ENCODE measurements around the gene LRRC3B.

The LRRC3B gene

GRCh38 chr3:26627080-26627479 is 4.5 kb downstream of the LRRC3B start:
- Histone ChIP-seq H3K4me1 (ENCODE audit: control insufficient read depth, insufficient read depth, low read length) (no peaks in the 10 kb centered on the region), H3K27ac (ENCODE audit: extremely low read depth, low read depth, low read length) (no peak overlapping the region), H3K36me3 (ENCODE audit: control insufficient read depth in 2 of 2, insufficient read depth in 1 of 2, low read length in 2 of 2) (no peaks in the 10 kb centered on the region), H3K4me3 (ENCODE audit: low read depth, low read length) (no peak overlapping the region), H3K9me3 (ENCODE audit: control insufficient read depth, insufficient read depth, low read depth, low read length) (no peaks in the 10 kb centered on the region)
- TF ChIP-seq ZNF174 (tag by site-specific recombination; IDR thresholded peaks at IDR 0.05) (no peak), TCF7L2 (IDR thresholded peaks at IDR 0.05; ENCODE audit: borderline replicate concordance, low read depth, low read length) (no peak), PRDM6 (tag by site-specific recombination; IDR thresholded peaks at IDR 0.05) (no peak), ZNF654 (tag by site-specific recombination; IDR thresholded peaks at IDR 0.05; ENCODE audit: low read depth) (no peak), ZNF133 (tag by site-specific recombination; IDR thresholded peaks at IDR 0.05) (no peak), GLIS1 (tag by site-specific recombination; IDR thresholded peaks at IDR 0.05) (no peak), SALL2 (tag by site-specific recombination; IDR thresholded peaks at IDR 0.05; ENCODE audit: borderline replicate concordance) (no peak), SCRT1 (tag by site-specific recombination; IDR thresholded peaks at IDR 0.05; ENCODE audit: borderline replicate concordance) (no peak), ZNF488 (tag by site-specific recombination; IDR thresholded peaks at IDR 0.05) (no peak)
- POLR2A ChIA-PET = no interaction called here
- CTCF ChIA-PET = no interaction called here

GRCh38 chr3:26628915-26629314 is 6.3 kb downstream of the LRRC3B start:
- no peak overlapping the region for H3K27ac ChIP-seq (ENCODE audit: extremely low read depth, low read depth, low read length)
- H3K4me1 ChIP-seq (ENCODE audit: control insufficient read depth, insufficient read depth, low read length) = no peaks in the 10 kb centered on the region
- no peak overlapping the region for H3K4me3 ChIP-seq (ENCODE audit: low read depth, low read length)
- TF ChIP-seq ZNF19 (tag by site-specific recombination; IDR thresholded peaks at IDR 0.05; ENCODE audit: low read depth) = no peak
- TF ChIP-seq ZNF639 (tag by site-specific recombination; IDR thresholded peaks at IDR 0.05) = no peak
- TF ChIP-seq ZNF324 (tag by site-specific recombination; IDR thresholded peaks at IDR 0.05) = no peak
- no peak for TF ChIP-seq TCF7L2 (IDR thresholded peaks at IDR 0.05; ENCODE audit: borderline replicate concordance, low read depth, low read length)
- H3K36me3 ChIP-seq (ENCODE audit: control insufficient read depth in 2 of 2, insufficient read depth in 1 of 2, low read length in 2 of 2) = no peaks in the 10 kb centered on the region
- no peaks in the 10 kb centered on the region for H3K9me3 ChIP-seq (ENCODE audit: control insufficient read depth, insufficient read depth, low read depth, low read length)
- CTCF ChIA-PET = interaction anchor here (0.6 kb wide), 1 partner anchor 122 kb away, joined by 4 read pairs; no protein-coding TSS in a partner anchor
- POLR2A ChIA-PET = no interaction called here

- Histone ChIP-seq H3K4me1 (ENCODE audit: control insufficient read depth, insufficient read depth, low read length) (no peaks in the 10 kb centered on the region), H3K36me3 (ENCODE audit: control insufficient read depth in 2 of 2, insufficient read depth in 1 of 2, low read length in 2 of 2) (no peaks in the 10 kb centered on the region), H3K27ac (ENCODE audit: extremely low read depth, low read depth, low read length) (no peak overlapping the region), H3K4me3 (ENCODE audit: low read depth, low read length) (no peak overlapping the region), H3K9me3 (ENCODE audit: control insufficient read depth, insufficient read depth, low read depth, low read length) (no peaks in the 10 kb centered on the region)
- no peak for TF ChIP-seq ZNF433 (tag by site-specific recombination; IDR thresholded peaks at IDR 0.05; ENCODE audit: low read depth)
- no peak for TF ChIP-seq ZBTB21 (tag by site-specific recombination; IDR thresholded peaks at IDR 0.05)
- no peak for TF ChIP-seq ZNF558 (tag by site-specific recombination; IDR thresholded peaks at IDR 0.05)
- TF ChIP-seq ZNF114 (tag by site-specific recombination; IDR thresholded peaks at IDR 0.05) = no peak
- no peak for TF ChIP-seq ZNF624 (tag by site-specific recombination; IDR thresholded peaks at IDR 0.05)
- no peak for TF ChIP-seq ZBTB1 (tag by site-specific recombination; IDR thresholded peaks at IDR 0.05)
- no peak for TF ChIP-seq ZNF362 (tag by site-specific recombination; IDR thresholded peaks at IDR 0.05)
- TF ChIP-seq ZNF701 (tag by site-specific recombination; IDR thresholded peaks at IDR 0.05) = no peak
- no peak for TF ChIP-seq ZNF335 (tag by site-specific recombination; conservative IDR thresholded peaks at IDR 0.05)
- no peak for TF ChIP-seq ZSCAN16 (tag by site-specific recombination; IDR thresholded peaks at IDR 0.05)
- TF ChIP-seq HOXC10 (CRISPR knock-in tag; IDR thresholded peaks at IDR 0.05) = no peak
- no peak for TF ChIP-seq ZNF302 (tag by site-specific recombination; IDR thresholded peaks at IDR 0.05; ENCODE audit: low read depth)
- no peak for TF ChIP-seq ZNF623 (tag by site-specific recombination; IDR thresholded peaks at IDR 0.05)
- CTCF ChIA-PET = no interaction called here
- POLR2A ChIA-PET = no interaction called here
These were observed 8.3 kb downstream of the LRRC3B start for GRCh38 chr3:26630669-26631389.

Data from HEK293 (cell line).